GM12891 (cell line): ENCODE data around the gene TRPM5.

Experiments used
- PAX5 ChIP-seq: IDR thresholded peaks from 2 replicates; pipeline ENCODE4 v1.6.1; 2011; ENCODE audit warnings: low read length, moderate library complexity, mild to moderate bottlenecking; ENCODE audit not compliant: insufficient read depth, severe bottlenecking
- POLR2A ChIP-seq: IDR thresholded peaks from 2 replicates; pipeline ENCODE4 v1.6.1; 2011; ENCODE audit warnings: low read depth, low read length, control low read depth
- POLR2AphosphoS5 ChIP-seq: IDR thresholded peaks from 2 replicates; pipeline ENCODE4 v1.6.1; 2011; ENCODE audit warnings: low read depth, low read length, control low read depth
- TAF1 ChIP-seq: IDR thresholded peaks from 2 replicates; pipeline ENCODE4 v1.6.1; 2011; ENCODE audit warnings: low read depth, low read length, control low read depth

DNA sequence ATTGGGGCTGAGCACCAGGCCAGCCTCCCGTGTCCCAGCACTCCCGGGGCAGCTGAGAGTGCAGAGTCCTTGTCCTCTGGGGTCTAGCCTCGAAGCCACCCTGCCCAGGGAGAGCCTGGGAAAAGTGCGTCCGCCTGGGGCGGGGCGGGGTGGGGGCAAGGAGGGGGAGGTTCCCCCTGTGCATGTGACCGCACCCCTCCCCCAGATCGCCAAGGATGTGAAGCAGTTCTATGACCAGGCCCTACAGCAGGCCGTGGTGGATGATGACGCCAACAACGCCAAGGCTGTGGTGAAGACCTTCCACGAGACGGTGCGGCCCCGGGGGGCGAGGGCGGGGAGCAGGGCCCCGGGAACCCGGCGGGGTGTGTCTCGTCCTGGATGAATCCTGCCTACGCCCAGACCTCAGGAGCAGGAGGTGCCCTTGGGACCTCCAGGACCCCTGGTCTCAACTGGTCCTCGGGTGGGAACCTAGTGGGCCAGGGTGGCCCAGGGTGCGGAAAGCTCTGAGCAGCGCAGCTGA is 49.0 kb downstream of the TRPM5 start:
- TF ChIP-seq POLR2A (no peak), POLR2AphosphoS5 (no peak; the same call in 1 of the 2 replicates), TAF1 (no peak), PAX5 (no peak)
